HepG2 (cell line): ENCODE data around the gene ADAMTSL3. TPM values are rescaled to one million over a fixed set of nuclear protein-coding genes. Genes with fewer than 3 reads are reported as not detected.

Source experiments
- ATAC-seq: fragments of 200-7000 bp; cut with Tn5 transposase; 3 replicates; pipeline ENCODE4 v1.9.1; 2020; ENCODE audit warnings: mild to moderate bottlenecking, moderate library complexity
- BruUV-seq: library from RNA; stranded (reverse); fragments of 400-500 nt; replicated peaks from 2 replicates; lab custom pipeline; 2021; lab: Mats Ljungman, UMichigan
- CTCF ChIA-PET: fragments of 300-600 bp; formaldehyde crosslinking; extraction: SDS; loops from one replicate; lab custom pipeline; 2021; ENCODE audit warnings: low total read pairs, inconsistent platforms, low intra/inter-chr PET ratio; lab: Yijun Ruan, JAX
- POLR2A ChIA-PET: fragments of 350-600 bp; sonication (Branson Sonifier 250); formaldehyde crosslinking; loops from one replicate; lab custom pipeline; 2020; ENCODE audit warnings: antibody characterized with exemption, inconsistent platforms; lab: Yijun Ruan, JAX
- DNase-seq: peaks from one replicate; pipeline ENCODE4 v3.0.0-alpha.2; 2015; ENCODE audit warnings: low spot score
- FAIRE-seq: peaks from 3 replicates; lab custom pipeline; 2011; peaks lifted over from hg19 to GRCh38; lab: Jason Lieb, UNC
- H2AFZ ChIP-seq: one replicate; pipeline ENCODE4 v1.6.1; 2011; ENCODE audit warnings: low read length, inconsistent platforms
- H3K27ac ChIP-seq: fragments of 300-600 bp; 3 replicates; pipeline ENCODE4 v1.8.0; 2011; ENCODE audit warnings: mixed run types, mild to moderate bottlenecking, mixed read lengths, low read length, inconsistent platforms; ENCODE audit not compliant: insufficient read depth; ENCODE audit errors: extremely low read length
- H3K27me3 ChIP-seq, 2 experiments: fragments of 200-600 bp in 1 of 2; 2 replicates in 1 of 2; 3 replicates in 1 of 2; pipeline versions ENCODE4 v1.6.0 to v1.8.0; 2011; ENCODE audit warnings: low read length in 2 of 2, mild to moderate bottlenecking in 2 of 2, moderate library complexity in 2 of 2, inconsistent platforms in 1 of 2; ENCODE audit not compliant: insufficient read depth in 2 of 2, control insufficient read depth in 1 of 2
- H3K36me3 ChIP-seq, 2 experiments: fragments of 200-600 bp in 1 of 2; replicated peaks in 1 of 2; 2 replicates in 1 of 2; 3 replicates in 1 of 2; pipeline versions ENCODE4 v1.5.1 to v1.8.0; 2011; ENCODE audit warnings: low read length in 2 of 2, inconsistent platforms in 1 of 2; ENCODE audit not compliant: insufficient read depth in 2 of 2, control insufficient read depth in 1 of 2
- H3K4me1 ChIP-seq: 2 replicates; pipeline ENCODE4 v1.5.1; 2012; ENCODE audit warnings: low read length, inconsistent platforms; ENCODE audit not compliant: insufficient read depth
- H3K4me2 ChIP-seq: 2 replicates; pipeline ENCODE4 v1.6.0; 2011; ENCODE audit warnings: low read depth, low read length, inconsistent platforms
- H3K4me3 ChIP-seq, 3 experiments: fragments of 200-600 bp in 1 of 3; sonication (generic), shearing (Covaris generic) in 1 of 3; replicated peaks in 1 of 3; 2 replicates each; pipeline ENCODE4 v1.5.1; 2011 to 2016; ENCODE audit warnings: low read length in 3 of 3, inconsistent platforms in 2 of 3, low read depth in 2 of 3, mild to moderate bottlenecking in 2 of 3, control low read depth in 1 of 3, mixed read lengths in 1 of 3; ENCODE audit not compliant: insufficient read depth in 1 of 3
- H3K79me2 ChIP-seq: one replicate; pipeline ENCODE4 v1.6.1; 2011; ENCODE audit warnings: low read length, inconsistent platforms; ENCODE audit not compliant: insufficient read depth
- H3K9ac ChIP-seq: 2 replicates; pipeline ENCODE4 v1.6.0; 2011; ENCODE audit warnings: mild to moderate bottlenecking, low read depth, low read length, inconsistent platforms; ENCODE audit not compliant: insufficient read depth
- H3K9me3 ChIP-seq: 2 replicates; pipeline ENCODE4 v1.5.1; 2012; ENCODE audit warnings: mild to moderate bottlenecking, low read length
- H4K20me1 ChIP-seq: 2 replicates; pipeline ENCODE4 v1.6.0; 2011; ENCODE audit warnings: inconsistent platforms, mild to moderate bottlenecking, low read length, moderate library complexity; ENCODE audit not compliant: insufficient read depth
- ATF3 ChIP-seq: sonication (generic); formaldehyde crosslinking; IDR thresholded peaks from 2 replicates; pipeline ENCODE4 v1.4.0; 2020; ENCODE audit warnings: missing genetic modification reagents
- HOXA9 ChIP-seq: sonication (generic); formaldehyde crosslinking; IDR thresholded peaks from 2 replicates; pipeline ENCODE4 v1.8.1; 2022; ENCODE audit warnings: missing genetic modification reagents, mild to moderate bottlenecking, moderate library complexity, borderline replicate concordance
- JARID2 ChIP-seq: sonication (generic); formaldehyde crosslinking; IDR thresholded peaks from 2 replicates; pipeline ENCODE4 v1.8.1; 2023; ENCODE audit warnings: missing genetic modification reagents, inconsistent platforms; ENCODE audit not compliant: insufficient replicate concordance
- JDP2 ChIP-seq: sonication (generic); formaldehyde crosslinking; IDR thresholded peaks from 2 replicates; pipeline ENCODE4 v1.8.1; 2022; ENCODE audit warnings: missing genetic modification reagents, borderline replicate concordance
- KDM4B ChIP-seq: sonication (generic); formaldehyde crosslinking; IDR thresholded peaks from 2 replicates; pipeline ENCODE4 v1.4.0; 2020; ENCODE audit warnings: missing genetic modification reagents
- MBNL3 ChIP-seq: fragments of 250-450 bp; sonication (Bioruptor Pico); conservative IDR thresholded peaks from 2 replicates; pipeline ENCODE4 v1.8.0; 2022; ENCODE audit warnings: mild to moderate bottlenecking, inconsistent platforms
- MIXL1 ChIP-seq: IDR thresholded peaks from 2 replicates; pipeline ENCODE4 v1.6.1; 2016
- RBM39 ChIP-seq: fragments of 200-400 bp; formaldehyde crosslinking; IDR thresholded peaks from one replicate; pipeline ENCODE4 v1.6.1; 2018; ENCODE audit warnings: antibody characterized with exemption, mild to moderate bottlenecking, low read depth, low read length; ENCODE audit not compliant: poor library complexity, severe bottlenecking
- RORA ChIP-seq: sonication (generic); formaldehyde crosslinking; IDR thresholded peaks from 2 replicates; pipeline ENCODE4 v1.5.0; 2020; ENCODE audit warnings: mild to moderate bottlenecking, missing genetic modification reagents, moderate library complexity
- SAFB2 ChIP-seq: sonication (generic); formaldehyde crosslinking; IDR thresholded peaks from 2 replicates; pipeline ENCODE4 v1.5.1; 2020; ENCODE audit warnings: missing genetic modification reagents, low read depth, mild to moderate bottlenecking, borderline replicate concordance
- THYN1 ChIP-seq: sonication (generic); formaldehyde crosslinking; IDR thresholded peaks from 2 replicates; pipeline ENCODE4 v1.8.1; 2023; ENCODE audit warnings: low read depth, mild to moderate bottlenecking, moderate library complexity, missing genetic modification reagents, borderline replicate concordance
- ZFP36 ChIP-seq: fragments of 150-350 bp; IDR thresholded peaks from 2 replicates; pipeline ENCODE4 v1.6.1; 2018; ENCODE audit warnings: borderline replicate concordance, low read length, low read depth; ENCODE audit not compliant: partially characterized antibody
- ZNF10 ChIP-seq: sonication (generic); formaldehyde crosslinking; IDR thresholded peaks from 2 replicates; pipeline ENCODE4 v1.4.0; 2020; ENCODE audit warnings: mild to moderate bottlenecking, low read depth, missing genetic modification reagents, borderline replicate concordance
- ZNF280B ChIP-seq: sonication (generic); formaldehyde crosslinking; IDR thresholded peaks from 2 replicates; pipeline ENCODE4 v1.5.0; 2020; ENCODE audit warnings: missing genetic modification reagents, mild to moderate bottlenecking, borderline replicate concordance
- ZNF883 ChIP-seq: sonication (generic); formaldehyde crosslinking; IDR thresholded peaks from 2 replicates; pipeline ENCODE4 v1.5.1; 2020; ENCODE audit warnings: mild to moderate bottlenecking, missing genetic modification reagents; ENCODE audit errors: not compliant biosample characterization
- WGBS: methylation state at CpG from one replicate; pipeline ENCODE4 v1.1.6; 2017; ENCODE audit warnings: low lambda C conversion rate; 5-methylcytosine and 5-hydroxymethylcytosine counted together
- in situ Hi-C: cut with HindIII; loops from 2 replicates; pipeline ENCODE4 v1.10.0; 2017; ENCODE audit warnings: low pct_unique_long_range_greater_than_20kb; ENCODE audit not compliant: extremely low pct_ligation_motif_present
- intact Hi-C: fragments of 100-400 bp; cut with micrococcal nuclease; formaldehyde crosslinking; loops from one replicate; pipeline ENCODE4 v1.10.0; 2022; ENCODE audit not compliant: unreplicated experiment
- polyA plus RNA-seq, 8 experiments: library from polyadenylated mRNA; depleted of rRNA in 3 of 8; stranded (reverse) in 7 of 8; unstranded in 1 of 8; fragments of >200 nt; fragmentation: Illumina TruSeq in 4 of 8; extraction: Trizol in 4 of 8; gene quantifications; 2 replicates each; pipeline versions ENCODE4 v1.2.1 to v1.2.3, GENCODE V29; 2011 to 2016; ENCODE audit warnings: low read depth in 4 of 8, missing spikeins in 1 of 8, mixed read lengths in 1 of 8; ENCODE audit not compliant: insufficient read depth in 1 of 8
- total RNA-seq, 5 experiments: library from RNA; depleted of rRNA; stranded (reverse); fragments of >200 nt; fragmentation: Illumina TruSeq; extraction: Trizol; gene quantifications; 2 replicates each; pipeline ENCODE4 v1.2.3, GENCODE V29; 2016; ENCODE audit warnings: low read depth in 1 of 5
- TF ChIP-seq, protein P1 (sequence below): sonication (generic); formaldehyde crosslinking; IDR thresholded peaks from 2 replicates; pipeline ENCODE4 v1.5.0; 2020; ENCODE audit warnings: missing genetic modification reagents
- TF ChIP-seq, protein P2 (sequence below): sonication (generic); formaldehyde crosslinking; IDR thresholded peaks from 2 replicates; pipeline ENCODE4 v1.4.0; 2020; ENCODE audit warnings: missing genetic modification reagents
- TF ChIP-seq, protein P3 (sequence below): conservative IDR thresholded peaks from 2 replicates; pipeline ENCODE4 v1.6.1; 2018; ENCODE audit warnings: missing genetic modification reagents

The ADAMTSL3 gene
- total and polyA plus RNA-seq, 2 of the 13 experiments (the other 11 are each of a cell fraction or from before 2014, with no cell fraction given), result 0.04 to 0.09 TPM

DNA sequence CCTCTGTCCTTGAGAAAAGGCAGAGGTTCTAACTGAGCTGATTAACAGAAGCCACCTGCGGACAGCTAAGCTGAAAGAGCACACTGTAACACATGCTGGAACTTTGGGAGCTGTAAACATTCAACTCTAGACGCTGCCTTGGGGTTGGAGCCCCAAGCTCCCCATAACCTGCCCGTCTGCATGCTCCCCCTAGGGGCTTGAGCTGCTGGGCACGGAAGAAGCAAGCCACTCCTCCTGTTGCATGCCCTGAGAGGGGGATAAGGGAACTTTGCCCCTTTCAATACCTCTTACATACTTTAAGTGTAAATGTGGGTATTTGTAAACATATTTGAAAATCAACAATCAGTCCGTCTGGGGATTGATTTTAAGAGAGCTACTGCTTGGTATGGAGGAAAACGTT, 188.4 kb downstream of the ADAMTSL3 start (continued):
- TF ChIP-seq ZFP36, result no peak

DNA sequence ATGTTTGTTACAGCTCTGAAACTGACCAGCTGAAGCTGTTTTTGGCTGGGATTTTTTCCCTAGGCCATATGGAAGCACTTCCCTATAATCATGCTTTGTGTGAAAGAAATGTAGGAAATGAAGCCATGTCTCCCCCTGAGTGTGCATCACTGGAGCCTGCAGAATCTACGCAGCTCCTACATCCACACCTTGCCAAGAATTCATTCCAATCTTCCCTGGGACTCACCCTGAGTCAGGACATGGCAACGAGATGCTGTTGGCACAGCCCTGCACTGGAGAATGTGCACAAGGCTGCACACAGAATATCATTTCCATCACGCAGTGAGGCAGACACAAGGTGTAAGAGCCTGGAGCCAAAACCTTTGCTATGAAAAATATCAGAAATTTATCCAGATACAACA, 189.5 kb downstream of the ADAMTSL3 start:
- BruUV-seq, result no TSS peak
- no peak overlapping the region for H3K27ac ChIP-seq
- no peaks in the 10 kb centered on the region for H3K4me1 ChIP-seq
- H3K4me2 ChIP-seq, result no peak overlapping the region
- H3K36me3 ChIP-seq, result no peaks in the 10 kb centered on the region
- no peak for DNase-seq
- CTCF ChIA-PET, result no interaction called here
- FAIRE-seq, result no peak
- no peaks in the 10 kb centered on the region for H3K79me2 ChIP-seq
- 0% methylated on average over 3 of the region's 3 CpGs for WGBS
- ATAC-seq, result no peak
- no peaks in the 10 kb centered on the region for H3K27me3 ChIP-seq
- no peaks in the 10 kb centered on the region for H3K9me3 ChIP-seq
- in situ Hi-C loops, result no loop called here
- intact Hi-C loops, result no loop called here
- no peak overlapping the region for H3K9ac ChIP-seq
- H4K20me1 ChIP-seq, result no peaks in the 10 kb centered on the region
- no peak overlapping the region for H3K4me3 ChIP-seq
- POLR2A ChIA-PET, result no interaction called here
- H2AFZ ChIP-seq, result no peak overlapping the region
- no peak for TF ChIP-seq JDP2
- no peak for TF ChIP-seq RORA (CRISPR knock-in tag)
- TF ChIP-seq RBM39, result no peak
- no peak for TF ChIP-seq SAFB2 (CRISPR knock-in tag)
- TF ChIP-seq, protein P1, sequence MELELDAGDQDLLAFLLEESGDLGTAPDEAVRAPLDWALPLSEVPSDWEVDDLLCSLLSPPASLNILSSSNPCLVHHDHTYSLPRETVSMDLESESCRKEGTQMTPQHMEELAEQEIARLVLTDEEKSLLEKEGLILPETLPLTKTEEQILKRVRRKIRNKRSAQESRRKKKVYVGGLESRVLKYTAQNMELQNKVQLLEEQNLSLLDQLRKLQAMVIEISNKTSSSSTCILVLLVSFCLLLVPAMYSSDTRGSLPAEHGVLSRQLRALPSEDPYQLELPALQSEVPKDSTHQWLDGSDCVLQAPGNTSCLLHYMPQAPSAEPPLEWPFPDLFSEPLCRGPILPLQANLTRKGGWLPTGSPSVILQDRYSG, result no peak
- no peak for TF ChIP-seq ATF3 (CRISPR knock-in tag)
- no peak for TF ChIP-seq ZNF883
- no peak for TF ChIP-seq MBNL3 (CRISPR knock-in tag)
- TF ChIP-seq ZNF10 (CRISPR knock-in tag), result no peak
- TF ChIP-seq THYN1 (CRISPR knock-in tag), result no peak
- TF ChIP-seq HOXA9, result no peak
- TF ChIP-seq KDM4B (CRISPR knock-in tag), result no peak
- no peak for TF ChIP-seq MIXL1 (CRISPR knock-in tag)
- TF ChIP-seq, protein P2, sequence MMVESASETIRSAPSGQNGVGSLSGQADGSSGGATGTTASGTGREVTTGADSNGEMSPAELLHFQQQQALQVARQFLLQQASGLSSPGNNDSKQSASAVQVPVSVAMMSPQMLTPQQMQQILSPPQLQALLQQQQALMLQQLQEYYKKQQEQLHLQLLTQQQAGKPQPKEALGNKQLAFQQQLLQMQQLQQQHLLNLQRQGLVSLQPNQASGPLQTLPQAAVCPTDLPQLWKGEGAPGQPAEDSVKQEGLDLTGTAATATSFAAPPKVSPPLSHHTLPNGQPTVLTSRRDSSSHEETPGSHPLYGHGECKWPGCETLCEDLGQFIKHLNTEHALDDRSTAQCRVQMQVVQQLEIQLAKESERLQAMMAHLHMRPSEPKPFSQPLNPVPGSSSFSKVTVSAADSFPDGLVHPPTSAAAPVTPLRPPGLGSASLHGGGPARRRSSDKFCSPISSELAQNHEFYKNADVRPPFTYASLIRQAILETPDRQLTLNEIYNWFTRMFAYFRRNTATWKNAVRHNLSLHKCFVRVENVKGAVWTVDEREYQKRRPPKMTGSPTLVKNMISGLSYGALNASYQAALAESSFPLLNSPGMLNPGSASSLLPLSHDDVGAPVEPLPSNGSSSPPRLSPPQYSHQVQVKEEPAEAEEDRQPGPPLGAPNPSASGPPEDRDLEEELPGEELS (CRISPR knock-in tag), result no peak
- TF ChIP-seq, protein P3, sequence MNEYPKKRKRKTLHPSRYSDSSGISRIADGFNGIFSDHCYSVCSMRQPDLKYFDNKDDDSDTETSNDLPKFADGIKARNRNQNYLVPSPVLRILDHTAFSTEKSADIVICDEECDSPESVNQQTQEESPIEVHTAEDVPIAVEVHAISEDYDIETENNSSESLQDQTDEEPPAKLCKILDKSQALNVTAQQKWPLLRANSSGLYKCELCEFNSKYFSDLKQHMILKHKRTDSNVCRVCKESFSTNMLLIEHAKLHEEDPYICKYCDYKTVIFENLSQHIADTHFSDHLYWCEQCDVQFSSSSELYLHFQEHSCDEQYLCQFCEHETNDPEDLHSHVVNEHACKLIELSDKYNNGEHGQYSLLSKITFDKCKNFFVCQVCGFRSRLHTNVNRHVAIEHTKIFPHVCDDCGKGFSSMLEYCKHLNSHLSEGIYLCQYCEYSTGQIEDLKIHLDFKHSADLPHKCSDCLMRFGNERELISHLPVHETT (CRISPR knock-in tag), result no peak
- TF ChIP-seq ZNF280B (CRISPR knock-in tag), result no peak
- TF ChIP-seq JARID2 (CRISPR knock-in tag), result no peak
